ENCODE measurements around the gene ERCC4.

Gene ERCC4

DNA sequence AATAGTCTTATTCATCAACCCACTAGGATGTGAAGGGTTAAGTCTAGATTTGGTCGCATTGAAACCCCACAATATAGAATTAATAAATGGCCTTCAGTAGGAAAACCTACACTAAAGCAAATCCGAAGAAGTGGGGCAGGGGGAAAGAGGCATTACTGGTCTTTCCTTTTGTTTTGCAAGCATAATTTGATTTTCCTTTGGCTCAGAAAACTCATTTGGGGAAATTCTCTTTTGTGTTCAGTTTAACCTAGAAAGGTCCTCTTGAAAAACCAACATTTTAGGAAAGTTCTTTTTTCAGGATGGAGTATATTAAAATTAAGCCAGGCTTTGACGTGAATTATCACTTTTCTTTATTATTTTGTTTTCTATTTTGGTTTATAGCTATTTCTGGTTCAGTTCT, 31.7 kb downstream of the ERCC4 start:
- H3K9me3 Mint-ChIP-seq, result no peaks in the 10 kb centered on the region
- H3K4me3 Mint-ChIP-seq, result no peak overlapping the region
- H3K36me3 Mint-ChIP-seq, result peaks cover 15% of the 10 kb centered on the region
- peaks cover 13% of the 10 kb centered on the region for H3K4me1 Mint-ChIP-seq
- DNase-seq (ENCODE audit: low spot score in 2 of 2) (no peak), ATAC-seq (no peak)
- H3K27ac Mint-ChIP-seq, result no peak overlapping the region

DNA sequence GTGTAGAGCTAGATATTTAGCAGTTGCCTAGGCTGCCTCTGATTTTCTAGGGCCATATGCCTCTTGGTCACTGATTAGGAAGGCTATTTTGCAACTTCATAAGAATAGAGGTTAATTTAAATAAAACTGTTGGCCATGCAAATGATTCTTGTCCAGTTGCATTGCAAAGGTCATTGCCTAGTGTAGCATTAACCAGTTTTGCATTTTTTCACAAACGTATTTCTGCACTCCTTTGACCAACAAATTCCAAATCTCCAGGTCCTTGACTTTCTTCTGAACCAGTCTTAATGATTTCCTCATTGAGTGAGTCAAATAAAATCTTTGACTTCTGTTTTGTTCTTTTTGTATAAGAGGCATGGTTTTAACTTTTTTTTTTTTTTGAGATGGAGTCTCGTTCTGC, 33.5 kb downstream of the ERCC4 start:
- no peak for ATAC-seq

DNA sequence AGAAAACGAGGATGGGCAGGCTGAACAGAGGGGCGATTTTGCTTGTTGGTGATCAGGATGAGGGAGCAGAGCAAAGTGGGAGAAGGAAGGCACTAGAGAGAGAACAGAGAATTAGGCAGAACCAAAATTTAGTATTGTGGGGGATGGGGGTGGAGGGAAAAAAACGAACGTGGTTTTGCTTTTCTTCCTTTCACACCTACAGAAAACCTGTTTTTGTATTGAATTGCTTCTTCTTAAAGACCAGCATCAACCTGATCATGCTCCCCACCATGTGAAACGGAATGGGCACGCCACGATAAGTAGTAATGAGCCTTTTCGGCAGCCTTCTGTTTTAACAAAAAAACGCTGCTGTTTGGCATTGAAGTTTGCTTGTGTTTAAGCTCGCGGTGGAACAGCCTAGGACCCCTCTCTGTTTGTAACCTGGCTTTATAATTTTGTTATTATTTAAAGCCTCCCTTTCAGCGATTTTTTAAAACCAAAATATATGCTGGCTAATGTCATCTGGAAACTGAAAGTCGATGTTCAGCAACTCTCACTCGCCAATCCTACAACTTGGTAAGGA, 36.8 kb downstream of the ERCC4 start:
- H3K4me1 Mint-ChIP-seq, result peaks cover 25% of the 10 kb centered on the region
- DNase-seq (ENCODE audit: low spot score in 2 of 2), result no peak
- peak overlapping the region; percentile 82 for H3K27ac Mint-ChIP-seq
- ATAC-seq, result peak; percentile 22
- H3K36me3 Mint-ChIP-seq, result no peaks in the 10 kb centered on the region
- peak overlapping the region; percentile 69 for H3K4me3 Mint-ChIP-seq
- no peaks in the 10 kb centered on the region for H3K9me3 Mint-ChIP-seq

More for the DNA sequence above, 33.5 kb downstream of the ERCC4 start:
- Mint-ChIP-seq H3K4me1 (peaks cover 25% of the 10 kb centered on the region), H3K27ac (no peak overlapping the region), H3K9me3 (no peaks in the 10 kb centered on the region), H3K36me3 (peaks cover 8% of the 10 kb centered on the region), H3K4me3 (no peak overlapping the region)
- DNase-seq (ENCODE audit: low spot score in 2 of 2), result no peak

DNA sequence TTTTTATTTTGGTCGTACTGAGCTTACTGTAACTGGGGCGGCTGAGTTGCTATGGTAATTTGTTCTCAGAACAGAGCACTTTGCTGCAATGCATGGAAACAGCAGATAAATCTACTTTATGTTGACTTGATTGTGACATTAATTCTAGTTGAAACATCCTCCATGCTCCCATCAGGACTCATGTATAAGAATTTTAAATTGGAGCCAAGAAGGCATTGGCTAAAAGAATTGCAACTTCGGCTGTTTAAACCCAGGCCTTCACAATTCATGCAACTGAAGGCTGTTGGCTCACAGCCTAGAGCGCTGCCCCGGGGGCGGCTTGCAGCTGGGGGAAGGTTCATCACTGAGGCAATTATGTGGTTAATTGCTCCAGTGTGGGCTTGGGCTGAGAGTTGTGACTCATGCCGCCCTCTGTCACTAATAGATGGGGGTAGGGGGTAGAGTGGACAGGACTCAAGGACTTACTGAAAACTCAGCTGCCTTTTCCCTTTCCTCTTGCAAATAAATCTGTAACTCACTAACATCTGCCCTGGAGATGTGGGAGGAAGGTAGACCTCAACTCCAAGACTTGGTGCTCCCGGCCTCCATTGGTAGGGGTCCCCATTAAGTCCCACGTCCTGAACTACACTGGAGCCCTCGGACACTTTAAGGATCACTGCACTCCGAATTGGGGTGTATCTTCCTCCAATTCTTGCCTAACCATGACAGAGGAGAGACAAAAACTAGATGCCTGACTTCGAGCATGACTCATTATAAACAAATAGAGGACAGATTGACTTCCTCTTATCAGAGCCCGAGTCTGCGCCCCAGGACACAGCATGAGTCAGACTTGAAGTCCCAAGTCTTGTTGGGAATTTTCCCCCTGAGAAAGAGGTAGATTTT, 37.5 kb downstream of the ERCC4 start:
- Mint-ChIP-seq H3K36me3 (no peaks in the 10 kb centered on the region), H3K4me3 (peak overlapping the region; percentile 69), H3K9me3 (no peaks in the 10 kb centered on the region), H3K4me1 (peaks cover 25% of the 10 kb centered on the region), H3K27ac (peak overlapping the region; percentile 82)
- ATAC-seq (peak; percentile 87), DNase-seq (ENCODE audit: low spot score in 2 of 2) (peak in 1 of 2 donors; percentile 61)

DNA sequence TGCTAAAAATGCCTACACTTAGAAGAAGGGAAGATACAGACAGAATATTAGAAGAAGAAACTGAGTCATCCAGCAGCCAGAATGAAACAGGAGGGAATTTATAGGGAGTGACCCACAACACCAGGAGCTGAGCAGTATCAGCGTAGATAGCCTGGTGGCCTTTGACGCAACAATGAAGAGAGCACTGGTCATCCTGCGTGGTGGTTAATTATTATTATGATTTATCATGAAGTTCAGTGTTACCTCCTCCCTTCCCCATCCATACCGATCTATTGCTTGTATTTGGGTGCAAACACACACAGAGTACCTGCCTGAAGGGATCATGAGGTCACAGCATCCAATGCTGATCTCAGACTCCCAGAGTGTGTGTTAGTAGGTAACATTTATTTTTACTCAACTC, 38.5 kb downstream of the ERCC4 start:
- no peak for ATAC-seq
- DNase-seq (ENCODE audit: low spot score in 2 of 2), result no peak
- no peak overlapping the region for H3K27ac Mint-ChIP-seq
- H3K9me3 Mint-ChIP-seq, result no peaks in the 10 kb centered on the region
- no peak overlapping the region for H3K4me3 Mint-ChIP-seq
- H3K4me1 Mint-ChIP-seq, result peaks cover 25% of the 10 kb centered on the region
- H3K36me3 Mint-ChIP-seq, result no peaks in the 10 kb centered on the region

DNA sequence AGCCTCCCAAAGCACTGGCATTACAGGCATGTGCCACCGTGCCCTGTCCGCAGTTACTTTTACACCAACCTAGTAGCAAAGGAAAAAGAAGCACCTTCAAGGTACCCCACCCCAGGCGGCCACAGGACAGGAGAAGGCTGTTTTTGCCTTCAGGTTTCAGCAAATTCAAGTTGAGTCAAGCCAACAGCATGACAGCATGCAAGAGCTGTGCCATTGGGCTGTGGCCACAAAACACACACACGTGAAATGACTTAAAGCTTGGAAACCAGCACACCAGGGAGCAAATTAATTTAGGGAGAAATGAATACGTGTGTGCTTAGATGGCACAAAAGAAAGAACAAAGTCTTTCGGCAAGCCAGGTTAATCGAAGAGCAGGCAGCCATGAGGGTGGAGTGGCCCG, 39.7 kb downstream of the ERCC4 start:
- Mint-ChIP-seq H3K9me3 (no peaks in the 10 kb centered on the region), H3K27ac (no peak overlapping the region), H3K4me1 (peaks cover 25% of the 10 kb centered on the region), H3K4me3 (no peak overlapping the region), H3K36me3 (no peaks in the 10 kb centered on the region)
- DNase-seq (ENCODE audit: low spot score in 2 of 2) (no peak), ATAC-seq (no peak)

DNA sequence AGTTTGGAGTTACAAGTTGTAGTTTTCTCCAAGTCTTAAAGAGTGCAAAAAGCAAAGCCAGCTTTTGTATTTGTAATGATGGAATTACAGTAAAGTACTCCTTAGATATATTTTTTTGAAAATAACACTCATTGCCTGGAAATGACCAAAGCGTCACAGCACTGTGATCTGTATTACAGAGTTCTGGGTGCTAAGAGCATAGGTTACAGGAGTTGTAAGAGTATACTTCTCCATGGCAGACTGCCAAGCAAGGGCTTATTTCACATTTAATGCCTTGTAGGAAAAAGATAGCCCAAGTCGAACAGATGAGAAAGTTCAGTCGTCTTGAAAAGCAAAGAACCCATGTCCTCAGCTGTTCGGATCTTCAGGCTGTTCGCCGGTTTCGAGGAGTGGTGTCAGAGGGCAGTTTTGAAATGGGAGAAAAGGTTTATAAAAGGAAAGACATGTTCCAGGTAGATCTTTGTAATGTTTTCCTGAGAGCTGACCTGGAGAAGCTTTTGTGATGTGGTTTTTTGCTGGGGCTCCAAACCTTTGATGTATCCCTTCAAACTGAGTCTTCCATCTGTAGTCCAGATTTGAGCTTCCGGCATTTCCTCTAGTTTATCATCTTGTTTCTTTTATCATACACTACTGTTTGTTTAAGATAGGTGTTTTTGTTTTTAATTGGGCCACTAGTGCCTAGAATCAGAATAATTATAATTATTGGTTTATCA, 41.3 kb downstream of the ERCC4 start:
- Mint-ChIP-seq H3K4me3 (no peak overlapping the region), H3K9me3 (no peaks in the 10 kb centered on the region), H3K27ac (no peak overlapping the region), H3K4me1 (peaks cover 16% of the 10 kb centered on the region), H3K36me3 (no peaks in the 10 kb centered on the region)
- no peak for DNase-seq (ENCODE audit: low spot score in 2 of 2)
- ATAC-seq, result no peak

DNA sequence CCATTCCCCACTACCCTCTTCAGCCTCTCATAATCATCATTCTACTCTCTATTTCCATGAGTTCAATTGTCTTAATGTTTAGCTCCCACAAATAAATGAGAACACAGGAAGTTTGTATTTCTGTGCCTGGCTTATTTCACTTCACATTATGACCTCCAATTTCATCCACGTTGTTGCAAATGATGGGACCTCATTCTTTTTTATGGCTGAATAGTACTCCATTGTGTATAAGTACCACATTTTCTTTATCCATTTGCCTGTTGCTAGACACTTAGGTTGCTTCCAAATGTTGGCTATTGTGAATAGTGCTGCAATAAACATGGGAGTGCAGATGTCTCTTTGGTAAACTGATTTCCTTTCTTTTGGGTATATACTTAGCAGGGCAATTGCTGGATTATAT, 42.3 kb downstream of the ERCC4 start:
- peaks cover under 1% of the 10 kb centered on the region for H3K9me3 Mint-ChIP-seq
- ATAC-seq, result no peak
- peaks cover 8% of the 10 kb centered on the region for H3K4me1 Mint-ChIP-seq
- H3K36me3 Mint-ChIP-seq, result no peaks in the 10 kb centered on the region
- no peak overlapping the region for H3K4me3 Mint-ChIP-seq
- DNase-seq (ENCODE audit: low spot score in 2 of 2), result no peak
- H3K27ac Mint-ChIP-seq, result no peak overlapping the region

DNA sequence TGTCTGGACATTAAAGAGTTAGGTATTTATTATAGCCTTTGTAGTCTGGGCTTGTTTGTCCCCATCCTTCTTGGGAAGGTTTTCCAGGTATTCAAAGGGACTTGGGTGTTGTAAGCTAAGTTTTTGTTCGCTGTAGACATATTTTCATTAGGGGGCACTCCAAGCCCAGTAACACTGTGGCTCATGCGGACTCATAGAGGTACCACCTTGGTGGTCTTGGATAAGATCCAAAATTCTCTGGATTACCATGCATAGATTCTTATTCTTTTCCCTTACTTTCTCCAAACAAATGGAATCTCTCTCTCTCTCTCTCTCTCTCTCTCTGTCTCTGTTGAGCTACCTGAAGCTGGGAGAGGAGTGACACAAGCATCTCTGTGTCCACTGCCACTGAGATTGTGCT, 48.9 kb downstream of the ERCC4 start:
- H3K4me1 Mint-ChIP-seq, result no peaks in the 10 kb centered on the region
- no peak overlapping the region for H3K4me3 Mint-ChIP-seq
- no peak for ATAC-seq
- peak in 1 of 2 donors; percentile 23 for DNase-seq (ENCODE audit: low spot score in 2 of 2)
- H3K36me3 Mint-ChIP-seq, result no peaks in the 10 kb centered on the region
- no peak overlapping the region for H3K27ac Mint-ChIP-seq
- peaks cover 3% of the 10 kb centered on the region for H3K9me3 Mint-ChIP-seq

DNA sequence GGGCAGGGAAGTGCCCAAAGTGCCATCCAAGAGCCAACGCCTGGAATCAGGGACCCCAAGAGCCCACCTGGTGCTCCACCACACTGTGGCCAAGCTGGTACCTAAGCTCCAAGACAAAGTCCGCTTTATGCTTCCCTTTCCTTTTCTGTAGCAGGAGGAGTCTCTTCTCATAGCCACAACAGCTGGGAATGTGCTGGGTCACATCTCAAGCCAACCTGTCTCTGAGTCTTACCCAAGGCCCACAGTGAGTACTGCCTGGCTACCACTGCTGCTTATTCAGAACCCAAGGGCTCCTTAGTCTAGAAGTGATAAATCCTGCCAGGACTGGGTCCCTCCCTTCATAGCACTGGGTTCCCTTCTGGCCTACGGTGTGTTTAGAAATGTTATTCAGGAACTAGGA, 49.8 kb downstream of the ERCC4 start:
- ATAC-seq (no peak), DNase-seq (ENCODE audit: low spot score in 2 of 2) (no peak)
- H3K27ac Mint-ChIP-seq, result no peak overlapping the region
- H3K36me3 Mint-ChIP-seq, result no peaks in the 10 kb centered on the region
- H3K4me3 Mint-ChIP-seq, result no peak overlapping the region
- H3K4me1 Mint-ChIP-seq, result no peaks in the 10 kb centered on the region
- peaks cover 3% of the 10 kb centered on the region for H3K9me3 Mint-ChIP-seq

DNA sequence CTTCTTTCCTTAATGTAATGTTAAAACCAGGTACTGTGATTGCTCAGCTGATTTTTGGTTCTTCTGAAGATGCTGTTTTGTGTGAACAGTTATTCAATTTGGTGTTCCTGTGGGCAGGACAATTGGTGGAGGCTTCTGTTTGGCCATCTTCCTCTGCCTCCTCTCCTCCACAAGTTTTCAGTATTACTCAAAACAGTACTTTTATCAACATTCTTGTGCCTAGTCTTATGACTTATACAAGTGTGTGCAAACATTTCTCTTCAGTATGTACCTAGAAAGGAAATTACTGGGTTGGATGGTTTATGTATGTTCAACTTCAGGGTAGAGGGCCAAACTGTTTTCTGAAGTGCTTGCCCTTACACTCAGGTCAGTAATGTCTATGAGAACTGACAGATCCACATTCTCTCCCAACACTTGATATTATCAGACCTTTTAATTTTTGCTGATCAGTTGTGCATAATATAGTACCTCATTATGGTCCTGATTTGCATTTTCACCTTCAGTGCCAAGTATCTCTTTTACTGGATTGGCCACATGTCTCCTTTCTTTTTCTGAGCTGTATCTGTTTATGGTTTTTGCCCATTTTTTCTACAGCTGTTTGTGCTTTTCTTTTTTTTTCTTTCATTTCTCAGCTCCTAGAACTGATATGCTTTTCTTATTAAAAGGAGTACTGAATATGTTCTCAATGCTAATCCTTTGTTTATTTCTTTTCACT, 50.9 kb downstream of the ERCC4 start:
- DNase-seq (ENCODE audit: low spot score in 2 of 2), result peak in 1 of 2 donors; percentile 47
- Mint-ChIP-seq H3K27ac (no peak overlapping the region), H3K9me3 (peaks cover 3% of the 10 kb centered on the region), H3K36me3 (no peaks in the 10 kb centered on the region), H3K4me1 (no peaks in the 10 kb centered on the region), H3K4me3 (no peak overlapping the region)
- peak; percentile 79 for ATAC-seq

DNA sequence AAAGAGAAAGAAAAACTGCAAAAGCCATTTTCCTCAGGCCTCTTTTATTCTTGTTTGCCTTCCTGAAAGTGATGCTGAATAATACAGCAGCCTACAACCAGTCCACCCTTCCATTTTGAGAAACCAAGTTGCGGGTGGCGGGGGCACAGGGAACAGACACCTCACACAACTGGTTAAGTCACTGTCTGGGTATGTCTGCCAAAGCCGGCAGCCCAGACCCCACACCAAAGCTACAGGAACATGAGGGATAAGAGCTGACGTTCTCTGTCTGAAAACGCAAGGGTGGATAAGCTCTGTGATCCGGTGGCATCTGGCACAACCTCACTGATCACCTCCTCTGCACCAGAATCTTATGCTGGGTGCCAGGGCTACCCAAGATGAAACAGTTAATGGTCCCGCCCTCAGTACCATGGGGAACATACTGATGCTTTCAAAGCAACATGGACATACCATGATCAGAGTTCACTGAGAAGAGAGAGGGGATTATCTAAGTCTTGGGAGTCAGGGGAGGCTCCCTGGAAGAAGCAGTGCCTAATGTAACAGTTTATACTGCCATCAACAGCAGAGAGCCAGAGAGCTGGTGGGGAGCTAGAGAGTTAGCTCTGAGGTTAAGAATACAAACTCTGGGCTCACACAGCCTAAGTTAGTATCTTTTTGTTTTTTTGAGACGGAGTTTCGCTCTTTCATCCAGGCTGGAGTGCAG, 53.5 kb downstream of the ERCC4 start:
- peak in 1 of 2 donors; percentile 41 for DNase-seq (ENCODE audit: low spot score in 2 of 2)
- Mint-ChIP-seq H3K36me3 (no peaks in the 10 kb centered on the region), H3K4me1 (no peaks in the 10 kb centered on the region), H3K4me3 (no peak overlapping the region), H3K27ac (no peak overlapping the region), H3K9me3 (no peaks in the 10 kb centered on the region)
- no peak for ATAC-seq

DNA sequence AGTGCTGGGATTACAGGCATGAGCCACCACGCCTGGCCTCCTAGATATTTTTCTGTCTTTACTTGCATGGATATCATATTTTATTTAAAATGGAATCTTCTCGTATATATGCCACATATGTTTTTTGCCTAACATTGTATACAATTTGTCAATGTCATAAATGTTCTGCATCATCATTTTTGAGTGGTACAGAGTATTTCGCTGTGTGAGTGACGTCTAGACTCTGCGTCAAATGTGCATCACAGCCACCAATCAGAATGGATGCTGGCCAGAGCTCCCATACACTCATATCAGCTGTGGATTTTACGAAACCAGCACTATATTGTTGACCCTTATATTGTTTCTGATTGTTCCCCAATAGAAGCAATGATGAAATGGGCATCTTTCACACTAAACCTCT, 57.2 kb downstream of the ERCC4 start:
- H3K4me1 Mint-ChIP-seq, result no peaks in the 10 kb centered on the region
- DNase-seq (ENCODE audit: low spot score in 2 of 2), result no peak

DNA sequence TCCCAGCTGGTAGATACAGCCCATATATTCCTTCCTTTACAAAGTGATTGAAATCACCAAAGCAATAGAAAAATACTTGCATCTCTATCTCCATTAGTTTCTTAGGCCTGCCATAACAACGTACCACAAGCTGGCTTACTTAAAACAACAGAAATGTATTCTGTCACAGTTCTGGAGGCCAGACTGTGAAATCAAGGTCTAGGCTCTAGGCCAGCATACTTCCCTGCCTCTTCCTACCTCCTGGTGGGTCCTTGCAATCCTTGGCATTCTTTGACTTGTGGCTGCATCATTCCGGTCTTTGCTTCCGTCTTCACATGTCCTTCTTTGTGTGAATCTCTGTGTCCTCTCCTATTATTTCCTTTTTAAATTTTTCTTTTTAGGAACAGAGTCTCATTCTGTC, 62.5 kb downstream of the ERCC4 start:
- Mint-ChIP-seq H3K36me3 (no peaks in the 10 kb centered on the region), H3K4me1 (no peaks in the 10 kb centered on the region), H3K27ac (no peak overlapping the region), H3K4me3 (no peak overlapping the region), H3K9me3 (no peaks in the 10 kb centered on the region)
- DNase-seq (ENCODE audit: low spot score in 2 of 2), result peak in 1 of 2 donors; percentile 10
- ATAC-seq, result no peak

More for the DNA sequence above, 57.2 kb downstream of the ERCC4 start:
- Mint-ChIP-seq H3K27ac (no peak overlapping the region), H3K36me3 (no peaks in the 10 kb centered on the region), H3K9me3 (no peaks in the 10 kb centered on the region), H3K4me3 (no peak overlapping the region)
- no peak for ATAC-seq

DNA sequence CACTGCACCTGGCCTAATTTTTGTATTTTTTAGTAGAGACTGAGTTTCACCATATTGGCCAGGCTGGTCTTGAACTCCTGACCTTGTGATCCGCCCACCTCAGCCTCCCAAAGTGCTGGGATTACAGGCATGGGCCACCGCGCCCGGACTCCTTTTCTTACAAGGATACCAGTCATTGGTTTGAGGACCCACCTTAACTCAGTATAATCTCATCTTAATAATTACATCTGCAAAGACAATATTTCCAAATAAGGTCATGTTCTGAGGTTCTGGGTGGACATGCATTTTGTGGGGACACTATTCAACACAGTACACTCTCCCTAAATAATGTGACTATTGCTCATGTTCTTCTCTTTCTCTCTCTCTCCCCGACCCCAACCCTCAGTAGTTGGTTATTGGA, 63.7 kb downstream of the ERCC4 start:
- DNase-seq (ENCODE audit: low spot score in 2 of 2), result no peak
- H3K4me1 Mint-ChIP-seq, result no peaks in the 10 kb centered on the region
- H3K4me3 Mint-ChIP-seq, result no peak overlapping the region

More for the DNA sequence above, 63.7 kb downstream of the ERCC4 start:
- H3K9me3 Mint-ChIP-seq, result no peaks in the 10 kb centered on the region
- H3K36me3 Mint-ChIP-seq, result no peaks in the 10 kb centered on the region
- no peak for ATAC-seq
- no peak overlapping the region for H3K27ac Mint-ChIP-seq
